Activated naive CD8-positive, alpha-beta T cell treated with anti-CD3 and anti-CD28 coated beads for 36 hours (primary cell): ENCODE measurements around the gene AKAP6. TPM values are rescaled to one million over a fixed set of nuclear protein-coding genes. Genes with fewer than 3 reads are reported as not detected.

Experiments
- DNase-seq: peaks from one replicate; pipeline ENCODE4 v3.0.0; 2021
- H3K27ac Mint-ChIP-seq: one replicate; pipeline ENCODE4 v1.8.0; 2022; ENCODE audit warnings: mild to moderate bottlenecking, moderate library complexity, mixed read lengths
- H3K27me3 Mint-ChIP-seq: one replicate; pipeline ENCODE4 v1.8.0; 2022; ENCODE audit warnings: mild to moderate bottlenecking, mixed read lengths
- H3K36me3 Mint-ChIP-seq: one replicate; pipeline ENCODE4 v1.8.0; 2021; ENCODE audit warnings: mild to moderate bottlenecking, mixed read lengths
- H3K4me1 Mint-ChIP-seq: one replicate; pipeline ENCODE4 v1.8.0; 2021; ENCODE audit warnings: mixed read lengths
- H3K4me3 Mint-ChIP-seq: one replicate; pipeline ENCODE4 v1.8.0; 2022; ENCODE audit warnings: mild to moderate bottlenecking, moderate library complexity, mixed read lengths
- H3K9me3 Mint-ChIP-seq: one replicate; pipeline ENCODE4 v1.8.0; 2022; ENCODE audit warnings: mixed read lengths
- total RNA-seq, 2 experiments: library from RNA; stranded (reverse); gene quantifications; one replicate each; pipeline ENCODE4 v1.2.3, GENCODE V29; 2021

The AKAP6 gene
- total RNA-seq, 2 experiments from 2014 or later: 1.3 to 2.1 TPM

- Mint-ChIP-seq H3K9me3 (no peaks in the 10 kb centered on the region), H3K4me3 (no peak overlapping the region), H3K4me1 (no peaks in the 10 kb centered on the region), H3K27me3 (no peaks in the 10 kb centered on the region), H3K27ac (no peak overlapping the region), H3K36me3 (no peaks in the 10 kb centered on the region)
- DNase-seq: no peak
Observed at GRCh38 chr14:32818581-32818980, 489.5 kb downstream of the AKAP6 start.

GRCh38 chr14:32820181-32820580, 491.1 kb downstream of the AKAP6 start:
- no peaks in the 10 kb centered on the region for H3K4me1 Mint-ChIP-seq
- H3K27ac Mint-ChIP-seq: no peak overlapping the region
- no peaks in the 10 kb centered on the region for H3K9me3 Mint-ChIP-seq
- no peaks in the 10 kb centered on the region for H3K27me3 Mint-ChIP-seq
- H3K36me3 Mint-ChIP-seq: no peaks in the 10 kb centered on the region
- no peak for DNase-seq
- H3K4me3 Mint-ChIP-seq: no peak overlapping the region

- no peak for DNase-seq
- no peak overlapping the region for H3K27ac Mint-ChIP-seq
- no peaks in the 10 kb centered on the region for H3K4me1 Mint-ChIP-seq
- no peaks in the 10 kb centered on the region for H3K9me3 Mint-ChIP-seq
- H3K27me3 Mint-ChIP-seq: no peaks in the 10 kb centered on the region
- no peaks in the 10 kb centered on the region for H3K36me3 Mint-ChIP-seq
- H3K4me3 Mint-ChIP-seq: no peak overlapping the region
Observed at GRCh38 chr14:32820682-32821081, 491.6 kb downstream of the AKAP6 start.

GRCh38 chr14:32821964-32822653, 493.0 kb downstream of the AKAP6 start:
- no peak for DNase-seq
- no peaks in the 10 kb centered on the region for H3K36me3 Mint-ChIP-seq
- H3K27me3 Mint-ChIP-seq: no peaks in the 10 kb centered on the region
- H3K4me1 Mint-ChIP-seq: no peaks in the 10 kb centered on the region
- no peak overlapping the region for H3K27ac Mint-ChIP-seq
- H3K9me3 Mint-ChIP-seq: no peaks in the 10 kb centered on the region
- no peak overlapping the region for H3K4me3 Mint-ChIP-seq

- H3K9me3 Mint-ChIP-seq: no peaks in the 10 kb centered on the region
- no peak overlapping the region for H3K27ac Mint-ChIP-seq
- no peaks in the 10 kb centered on the region for H3K27me3 Mint-ChIP-seq
Observed at GRCh38 chr14:32823706-32824105, 494.6 kb downstream of the AKAP6 start.

GRCh38 chr14:32824195-32824594, 495.1 kb downstream of the AKAP6 start:
- H3K4me1 Mint-ChIP-seq: no peaks in the 10 kb centered on the region
- H3K9me3 Mint-ChIP-seq: no peaks in the 10 kb centered on the region
- no peaks in the 10 kb centered on the region for H3K36me3 Mint-ChIP-seq
- no peak overlapping the region for H3K4me3 Mint-ChIP-seq
- DNase-seq: no peak
- no peak overlapping the region for H3K27ac Mint-ChIP-seq
- no peaks in the 10 kb centered on the region for H3K27me3 Mint-ChIP-seq

More at GRCh38 chr14:32823706-32824105, 494.6 kb downstream of the AKAP6 start:
- Mint-ChIP-seq H3K4me1 (no peaks in the 10 kb centered on the region), H3K36me3 (no peaks in the 10 kb centered on the region), H3K4me3 (no peak overlapping the region)
- no peak for DNase-seq

- Mint-ChIP-seq H3K4me1 (no peaks in the 10 kb centered on the region), H3K9me3 (no peaks in the 10 kb centered on the region), H3K27me3 (no peaks in the 10 kb centered on the region), H3K36me3 (no peaks in the 10 kb centered on the region), H3K4me3 (no peak overlapping the region), H3K27ac (no peak overlapping the region)
- no peak for DNase-seq
Observed at GRCh38 chr14:32825058-32825457, 496.0 kb downstream of the AKAP6 start.

GRCh38 chr14:32826404-32827082, 497.4 kb downstream of the AKAP6 start:
- Mint-ChIP-seq H3K36me3 (no peaks in the 10 kb centered on the region), H3K4me1 (no peaks in the 10 kb centered on the region)

GRCh38 chr14:32827514-32827913, 498.4 kb downstream of the AKAP6 start:
- no peaks in the 10 kb centered on the region for H3K27me3 Mint-ChIP-seq
- DNase-seq: no peak
- H3K36me3 Mint-ChIP-seq: no peaks in the 10 kb centered on the region
- no peaks in the 10 kb centered on the region for H3K9me3 Mint-ChIP-seq
- H3K4me3 Mint-ChIP-seq: no peak overlapping the region
- H3K4me1 Mint-ChIP-seq: no peaks in the 10 kb centered on the region
- no peak overlapping the region for H3K27ac Mint-ChIP-seq

More at GRCh38 chr14:32826404-32827082, 497.4 kb downstream of the AKAP6 start:
- no peak overlapping the region for H3K27ac Mint-ChIP-seq
- no peak for DNase-seq
- no peak overlapping the region for H3K4me3 Mint-ChIP-seq
- H3K9me3 Mint-ChIP-seq: no peaks in the 10 kb centered on the region
- H3K27me3 Mint-ChIP-seq: no peaks in the 10 kb centered on the region

- H3K36me3 Mint-ChIP-seq: no peaks in the 10 kb centered on the region
- no peak for DNase-seq
- no peaks in the 10 kb centered on the region for H3K27me3 Mint-ChIP-seq
- no peak overlapping the region for H3K27ac Mint-ChIP-seq
- no peak overlapping the region for H3K4me3 Mint-ChIP-seq
- no peaks in the 10 kb centered on the region for H3K9me3 Mint-ChIP-seq
- H3K4me1 Mint-ChIP-seq: no peaks in the 10 kb centered on the region
Observed at GRCh38 chr14:32835924-32836323, 506.8 kb downstream of the AKAP6 start.

GRCh38 chr14:32841698-32842097, 512.6 kb downstream of the AKAP6 start:
- Mint-ChIP-seq H3K36me3 (no peaks in the 10 kb centered on the region), H3K4me3 (no peak overlapping the region), H3K27me3 (peaks cover 8% of the 10 kb centered on the region), H3K9me3 (no peaks in the 10 kb centered on the region), H3K27ac (no peak overlapping the region), H3K4me1 (no peaks in the 10 kb centered on the region)
- DNase-seq: no peak

GRCh38 chr14:32846821-32847365, 517.8 kb downstream of the AKAP6 start:
- Mint-ChIP-seq H3K4me3 (no peak overlapping the region), H3K9me3 (peaks cover 3% of the 10 kb centered on the region), H3K4me1 (no peaks in the 10 kb centered on the region), H3K27me3 (peaks cover 8% of the 10 kb centered on the region), H3K27ac (no peak overlapping the region), H3K36me3 (no peaks in the 10 kb centered on the region)
- DNase-seq: no peak

GRCh38 chr14:32847867-32848266, 518.8 kb downstream of the AKAP6 start:
- Mint-ChIP-seq H3K36me3 (no peaks in the 10 kb centered on the region), H3K4me3 (no peak overlapping the region), H3K9me3 (peaks cover 5% of the 10 kb centered on the region), H3K27ac (no peak overlapping the region), H3K4me1 (no peaks in the 10 kb centered on the region), H3K27me3 (peaks cover 8% of the 10 kb centered on the region)
- DNase-seq: no peak

GRCh38 chr14:32865827-32866376, 536.8 kb downstream of the AKAP6 start:
- Mint-ChIP-seq H3K27me3 (no peaks in the 10 kb centered on the region), H3K36me3 (no peaks in the 10 kb centered on the region), H3K4me3 (no peak overlapping the region), H3K4me1 (no peaks in the 10 kb centered on the region), H3K27ac (no peak overlapping the region), H3K9me3 (peaks cover 1% of the 10 kb centered on the region)
- no peak for DNase-seq

GRCh38 chr14:32883188-32883587, 554.1 kb downstream of the AKAP6 start:
- Mint-ChIP-seq H3K9me3 (peaks cover 5% of the 10 kb centered on the region), H3K36me3 (no peaks in the 10 kb centered on the region), H3K27ac (no peak overlapping the region), H3K4me3 (no peak overlapping the region), H3K4me1 (no peaks in the 10 kb centered on the region), H3K27me3 (peaks cover 4% of the 10 kb centered on the region)
- no peak for DNase-seq
